Activated CD4-positive, alpha-beta T cell treated with anti-CD3 and anti-CD28 coated beads, Interleukin-2, Interleukin-6, amounts not matched to agents 100 ng/mL and 50 ng/mL, durations not matched to agents 16 hours and 8 hours (primary cell): ENCODE results near the gene SCP2D1.

Experiments
- DNase-seq: peaks from one replicate; pipeline ENCODE4 v3.0.0-alpha.2; 2020

SCP2D1 gene

GRCh38 chr20:18815194-18815942, 1.8 kb downstream of the SCP2D1 start:
- DNase-seq = no peak

- no peak for DNase-seq
These were observed 9.2 kb downstream of the SCP2D1 start for GRCh38 chr20:18822832-18823231.

GRCh38 chr20:18831830-18832499, 18.4 kb downstream of the SCP2D1 start:
- DNase-seq = no peak

GRCh38 chr20:18832546-18833200, 19.1 kb downstream of the SCP2D1 start:
- no peak for DNase-seq

- DNase-seq = no peak
These were observed 22.1 kb downstream of the SCP2D1 start for GRCh38 chr20:18835466-18836256.

- DNase-seq = no peak
These were observed 24.1 kb downstream of the SCP2D1 start for GRCh38 chr20:18837718-18838117.

GRCh38 chr20:18839507-18840247, 26.1 kb downstream of the SCP2D1 start:
- DNase-seq = no peak

GRCh38 chr20:18840248-18840645, 26.7 kb downstream of the SCP2D1 start:
- no peak for DNase-seq

GRCh38 chr20:18845017-18845416, 31.4 kb downstream of the SCP2D1 start:
- DNase-seq = no peak

- no peak for DNase-seq
These were observed 33.7 kb downstream of the SCP2D1 start for GRCh38 chr20:18847226-18847755.

GRCh38 chr20:18849131-18849530, 35.5 kb downstream of the SCP2D1 start:
- no peak for DNase-seq

GRCh38 chr20:18851629-18852028, 38.0 kb downstream of the SCP2D1 start:
- DNase-seq = no peak

GRCh38 chr20:18852318-18852717, 38.7 kb downstream of the SCP2D1 start:
- no peak for DNase-seq

- no peak for DNase-seq
These were observed 39.6 kb downstream of the SCP2D1 start for GRCh38 chr20:18853216-18853615.

- DNase-seq = no peak
These were observed 40.5 kb downstream of the SCP2D1 start for GRCh38 chr20:18853946-18854646.

- DNase-seq = no peak
These were observed 42.3 kb downstream of the SCP2D1 start for GRCh38 chr20:18855882-18856281.

- no peak for DNase-seq
These were observed 43.3 kb downstream of the SCP2D1 start for GRCh38 chr20:18856873-18857272.

- no peak for DNase-seq
These were observed 44.1 kb downstream of the SCP2D1 start for GRCh38 chr20:18857640-18858039.

- no peak for DNase-seq
These were observed 45.2 kb downstream of the SCP2D1 start for GRCh38 chr20:18858816-18859215.
